NB4 (cell line): ENCODE results near the gene TMEM240.

Experiments used
- DNase-seq: peaks from one replicate; pipeline ENCODE4 v3.0.0; 2010; ENCODE audit warnings: low read depth
- H3K4me3 ChIP-seq: one replicate; pipeline ENCODE4 v1.5.1; 2011; ENCODE audit warnings: mild to moderate bottlenecking, low read depth, low read length, moderate library complexity
- CTCF ChIP-seq: IDR thresholded peaks from one replicate; pipeline ENCODE4 v1.5.1; 2012; ENCODE audit warnings: low read depth, low read length
- MYC ChIP-seq: IDR thresholded peaks from 2 replicates; pipeline ENCODE4 v1.6.1; 2011; ENCODE audit warnings: low read depth, low read length
- POLR2A ChIP-seq: IDR thresholded peaks from 2 replicates; pipeline ENCODE4 v1.6.1; 2011; ENCODE audit warnings: mild to moderate bottlenecking; ENCODE audit not compliant: insufficient read length; ENCODE audit errors: extremely low read depth
- TF ChIP-seq, protein P1 (sequence below): IDR thresholded peaks from 2 replicates; pipeline ENCODE4 v1.6.1; 2011; ENCODE audit warnings: low read depth, low read length

The TMEM240 gene

DNA sequence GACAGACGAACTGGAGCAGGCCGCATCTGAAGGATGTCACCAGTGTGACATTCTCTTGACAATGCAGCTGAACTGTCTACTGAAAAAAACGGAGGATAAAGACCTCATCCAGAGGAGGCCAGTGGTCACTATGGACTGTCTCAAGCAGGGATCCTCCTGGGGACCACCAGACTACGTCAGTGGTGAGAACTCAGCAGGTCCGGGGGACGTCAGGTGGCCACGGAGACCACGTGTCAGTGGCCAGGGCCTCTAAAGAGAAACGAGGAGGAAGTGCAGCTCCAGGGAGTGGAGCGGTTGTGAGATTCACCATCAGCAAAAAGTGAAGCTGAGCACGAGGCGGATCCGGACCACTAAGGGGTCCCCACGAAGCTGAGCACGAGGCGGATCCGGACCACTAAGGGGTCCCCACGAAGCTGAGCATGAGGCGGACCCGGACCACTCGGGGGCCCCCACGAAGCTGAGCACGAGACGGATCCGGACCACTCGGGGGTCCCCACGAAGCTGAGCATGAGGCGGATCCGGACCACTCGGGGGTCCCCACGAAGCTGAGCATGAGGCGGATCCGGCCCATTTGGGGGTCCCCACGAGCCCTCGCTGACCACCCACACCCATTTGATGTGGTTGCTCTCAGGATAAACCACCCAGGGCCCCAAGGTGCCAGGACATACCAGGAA lies 13.5 kb upstream of the TMEM240 start:
- DNase-seq, result no peak
- TF ChIP-seq MYC (no peak), POLR2A (no peak), CTCF (no peak)
- TF ChIP-seq, protein P1, sequence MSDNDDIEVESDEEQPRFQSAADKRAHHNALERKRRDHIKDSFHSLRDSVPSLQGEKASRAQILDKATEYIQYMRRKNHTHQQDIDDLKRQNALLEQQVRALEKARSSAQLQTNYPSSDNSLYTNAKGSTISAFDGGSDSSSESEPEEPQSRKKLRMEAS, result no peak
- no peak overlapping the region for H3K4me3 ChIP-seq

- no peak for TF ChIP-seq MYC
- no peak for TF ChIP-seq POLR2A
- TF ChIP-seq, protein P1, result no peak
- TF ChIP-seq CTCF, result no peak
- DNase-seq, result no peak
- H3K4me3 ChIP-seq, result no peak overlapping the region
Measured at GRCh38 chr1:1552263-1552639, 11.8 kb upstream of the TMEM240 start.

- no peak overlapping the region for H3K4me3 ChIP-seq
Measured at GRCh38 chr1:1551524-1552262, 11.3 kb upstream of the TMEM240 start.

GRCh38 chr1:1550591-1551432 lies 10.4 kb upstream of the TMEM240 start:
- H3K4me3 ChIP-seq, result no peak overlapping the region
- no peak for DNase-seq
- TF ChIP-seq, protein P1, result no peak
- TF ChIP-seq POLR2A, result no peak
- peak; percentile 5 for TF ChIP-seq CTCF
- no peak for TF ChIP-seq MYC

More at GRCh38 chr1:1551524-1552262, 11.3 kb upstream of the TMEM240 start:
- no peak for DNase-seq
- TF ChIP-seq POLR2A (no peak), MYC (no peak), CTCF (no peak)
- TF ChIP-seq, protein P1, result no peak

GRCh38 chr1:1550087-1550486 lies 9.7 kb upstream of the TMEM240 start:
- no peak overlapping the region for H3K4me3 ChIP-seq
- no peak for DNase-seq
- TF ChIP-seq POLR2A (no peak), CTCF (no peak), MYC (no peak)
